HG02588 (cell line): ENCODE results near the gene ACACA.

ENCODE experiments used
- ATAC-seq: cut with Tn5 transposase; IDR thresholded peaks from one replicate; pipeline ENCODE4 v1.9.1; 2021; ENCODE audit warnings: mild to moderate bottlenecking, moderate library complexity; ENCODE audit not compliant: unreplicated experiment

The ACACA gene

GRCh38 chr17:37051381-37051780, 355.3 kb downstream of the ACACA start:
- ATAC-seq, result no peak

GRCh38 chr17:37050920-37051319, 355.7 kb downstream of the ACACA start:
- no peak for ATAC-seq

GRCh38 chr17:37048811-37049210, 357.8 kb downstream of the ACACA start:
- no peak for ATAC-seq

- no peak for ATAC-seq
Observed at GRCh38 chr17:37047631-37048104, 359.0 kb downstream of the ACACA start.

GRCh38 chr17:37045351-37045922, 361.2 kb downstream of the ACACA start:
- ATAC-seq, result no peak

- no peak for ATAC-seq
Observed at GRCh38 chr17:37043201-37043600, 363.4 kb downstream of the ACACA start.

- no peak for ATAC-seq
Observed at GRCh38 chr17:37041932-37042331, 364.7 kb downstream of the ACACA start.

- no peak for ATAC-seq
Observed at GRCh38 chr17:37039269-37039668, 367.4 kb downstream of the ACACA start.

GRCh38 chr17:37037590-37038155, 369.0 kb downstream of the ACACA start:
- no peak for ATAC-seq
